GM12892 (cell line): Measurements from ENCODE around the gene OR10V1.

ENCODE experiments used
- DNase-seq: peaks from one replicate; pipeline ENCODE4 v3.0.0; 2011; ENCODE audit not compliant: insufficient read length
- FAIRE-seq: peaks from 2 replicates; lab custom pipeline; 2011; peaks lifted over from hg19 to GRCh38; lab: Jason Lieb, UNC
- POLR2A ChIP-seq: IDR thresholded peaks from 2 replicates; pipeline ENCODE4 v1.6.1; 2011; ENCODE audit warnings: low read depth, low read length, control low read depth
- POLR2AphosphoS5 ChIP-seq: IDR thresholded peaks from 2 replicates; pipeline ENCODE4 v1.6.1; 2011; ENCODE audit warnings: low read depth, low read length, control low read depth
- TAF1 ChIP-seq: IDR thresholded peaks from 2 replicates; pipeline ENCODE4 v1.6.1; 2011; ENCODE audit warnings: low read depth, mild to moderate bottlenecking, control low read depth, low read length, borderline replicate concordance

OR10V1 gene

GRCh38 chr11:59678813-59679165, 34.9 kb downstream of the OR10V1 start:
- TF ChIP-seq TAF1, result no peak
- TF ChIP-seq POLR2AphosphoS5, result no peak
- TF ChIP-seq POLR2A, result no peak
- DNase-seq (no peak), FAIRE-seq (no peak)

- FAIRE-seq, result no peak
- DNase-seq, result no peak
- TF ChIP-seq POLR2A (no peak), TAF1 (no peak), POLR2AphosphoS5 (no peak)
These were observed 35.4 kb downstream of the OR10V1 start for GRCh38 chr11:59678118-59678812.

- FAIRE-seq (no peak), DNase-seq (no peak)
- TF ChIP-seq POLR2AphosphoS5 (no peak), POLR2A (no peak), TAF1 (no peak)
These were observed 37.4 kb downstream of the OR10V1 start for GRCh38 chr11:59676205-59676604.

GRCh38 chr11:59674291-59674690, 39.4 kb downstream of the OR10V1 start:
- TF ChIP-seq TAF1 (no peak), POLR2AphosphoS5 (no peak), POLR2A (no peak)
- DNase-seq (no peak), FAIRE-seq (no peak)

GRCh38 chr11:59673291-59673690, 40.4 kb downstream of the OR10V1 start:
- DNase-seq, result no peak
- TF ChIP-seq POLR2AphosphoS5, result no peak
- TF ChIP-seq TAF1, result no peak
- TF ChIP-seq POLR2A, result no peak
- FAIRE-seq, result no peak

GRCh38 chr11:59671471-59671870, 42.2 kb downstream of the OR10V1 start:
- DNase-seq (no peak), FAIRE-seq (no peak)
- no peak for TF ChIP-seq TAF1
- no peak for TF ChIP-seq POLR2AphosphoS5
- no peak for TF ChIP-seq POLR2A

GRCh38 chr11:59669611-59670009, 44.0 kb downstream of the OR10V1 start:
- TF ChIP-seq POLR2AphosphoS5 (no peak; the same call in 1 of the 2 replicates), POLR2A (0 out of 2 replicates have a peak, but pooled peaks have one; percentile 9)
- no peak for DNase-seq
- peak; percentile 14 for FAIRE-seq

- FAIRE-seq (peak; percentile 98), DNase-seq (peak; percentile 93)
- no peak; the same call in 1 of the 2 replicates for TF ChIP-seq TAF1
- peak; percentile 76 for TF ChIP-seq POLR2A
- peak; percentile 83; the same call in 1 of the 2 replicates for TF ChIP-seq POLR2AphosphoS5
These were observed 44.6 kb downstream of the OR10V1 start, which contains the start of gene PATL1 for GRCh38 chr11:59668950-59669610. TSS of gene PATL1 (minus strand) at chr11:59669037. CDS start at chr11:59668895, 142 bp downstream.

GRCh38 chr11:59668188-59668949, 45.3 kb downstream of the OR10V1 start:
- DNase-seq (peak; percentile 54), FAIRE-seq (no peak)
- TF ChIP-seq POLR2AphosphoS5, result peak; percentile 27; the same call in 1 of the 2 replicates
- TF ChIP-seq POLR2A, result peak; percentile 50
- TF ChIP-seq TAF1, result no peak

GRCh38 chr11:59667812-59668187, 45.8 kb downstream of the OR10V1 start:
- DNase-seq, result no peak
- no peak for TF ChIP-seq TAF1
- no peak for TF ChIP-seq POLR2AphosphoS5
- TF ChIP-seq POLR2A, result no peak
- FAIRE-seq, result no peak

- DNase-seq (no peak), FAIRE-seq (no peak)
- TF ChIP-seq POLR2A, result no peak
- no peak for TF ChIP-seq TAF1
- TF ChIP-seq POLR2AphosphoS5, result no peak
These were observed 46.7 kb downstream of the OR10V1 start for GRCh38 chr11:59666969-59667368.
